ENCODE results near the gene COL2A1. TPM values are rescaled to one million over a fixed set of nuclear protein-coding genes. Genes with fewer than 3 reads are reported as not detected.

The COL2A1 gene
- total RNA-seq, 2 experiments from 2014 or later, result not detected

- Mint-ChIP-seq H3K4me3 (no peak overlapping the region), H3K36me3 (ENCODE audit: low read depth) (no peaks in the 10 kb centered on the region), H3K27me3 (peaks cover 29% of the 10 kb centered on the region), H3K27ac (no peak overlapping the region), H3K4me1 (ENCODE audit: low read depth) (no peaks in the 10 kb centered on the region), H3K9me3 (no peaks in the 10 kb centered on the region)
- no peak overlapping the region for H3K4me3 ChIP-seq (ENCODE audit: low read length)
- ChIA-PET CTCF (no interaction called here), POLR2A (no interaction called here)
- H3K4me1 ChIP-seq (ENCODE audit: insufficient read depth, low read length), result no peaks in the 10 kb centered on the region
- intact Hi-C loops (cut with DNase I, micrococcal nuclease), result no loop called here
- H3K36me3 ChIP-seq (ENCODE audit: insufficient read depth, low read length), result no peaks in the 10 kb centered on the region
- peaks cover 9 to 17% of the 10 kb centered on the region in 2 experiments for H3K27me3 ChIP-seq (ENCODE audit: control insufficient read depth in 1 of 2, insufficient read depth in 2 of 2, low read length in 2 of 2)
- no peak for DNase-seq
- no peak for ATAC-seq (ENCODE audit: poor library complexity)
- no peaks in the 10 kb centered on the region for H3K9me3 ChIP-seq (ENCODE audit: control insufficient read depth in 1 of 2, insufficient read depth in 1 of 2, low read length in 2 of 2)
- TF ChIP-seq, protein P1, sequence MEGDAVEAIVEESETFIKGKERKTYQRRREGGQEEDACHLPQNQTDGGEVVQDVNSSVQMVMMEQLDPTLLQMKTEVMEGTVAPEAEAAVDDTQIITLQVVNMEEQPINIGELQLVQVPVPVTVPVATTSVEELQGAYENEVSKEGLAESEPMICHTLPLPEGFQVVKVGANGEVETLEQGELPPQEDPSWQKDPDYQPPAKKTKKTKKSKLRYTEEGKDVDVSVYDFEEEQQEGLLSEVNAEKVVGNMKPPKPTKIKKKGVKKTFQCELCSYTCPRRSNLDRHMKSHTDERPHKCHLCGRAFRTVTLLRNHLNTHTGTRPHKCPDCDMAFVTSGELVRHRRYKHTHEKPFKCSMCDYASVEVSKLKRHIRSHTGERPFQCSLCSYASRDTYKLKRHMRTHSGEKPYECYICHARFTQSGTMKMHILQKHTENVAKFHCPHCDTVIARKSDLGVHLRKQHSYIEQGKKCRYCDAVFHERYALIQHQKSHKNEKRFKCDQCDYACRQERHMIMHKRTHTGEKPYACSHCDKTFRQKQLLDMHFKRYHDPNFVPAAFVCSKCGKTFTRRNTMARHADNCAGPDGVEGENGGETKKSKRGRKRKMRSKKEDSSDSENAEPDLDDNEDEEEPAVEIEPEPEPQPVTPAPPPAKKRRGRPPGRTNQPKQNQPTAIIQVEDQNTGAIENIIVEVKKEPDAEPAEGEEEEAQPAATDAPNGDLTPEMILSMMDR (IDR thresholded peaks at IDR 0.05), result no peak
- no peak overlapping the region for H3K27ac ChIP-seq (ENCODE audit: low read depth in 1 of 2, low read length in 2 of 2)
Observed at GRCh38 chr12:48022676-48023385, 18.6 kb upstream of the COL2A1 start.

DNA sequence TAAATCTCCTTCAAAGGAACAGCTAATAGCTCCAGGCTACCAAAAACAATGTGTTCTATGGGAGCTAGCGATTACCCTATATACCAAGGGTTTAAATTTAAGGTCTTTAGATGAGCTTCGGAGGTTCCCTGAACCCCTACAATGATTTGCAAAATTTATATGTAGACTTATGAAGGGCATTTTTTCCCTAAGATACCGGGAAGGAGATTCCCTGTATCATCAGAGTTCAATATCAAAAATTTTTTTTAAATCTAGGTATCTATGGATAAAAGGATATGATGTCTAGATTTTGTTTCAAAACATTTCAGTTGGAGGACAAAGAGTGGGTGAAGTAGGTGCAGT is 17.9 kb upstream of the COL2A1 start:
- ChIA-PET POLR2A (no interaction called here), CTCF (no interaction called here)
- H3K4me3 ChIP-seq (ENCODE audit: low read length), result no peak overlapping the region
- no peak overlapping the region for H3K4me3 Mint-ChIP-seq
- H3K9me3 Mint-ChIP-seq, result no peaks in the 10 kb centered on the region
- H3K9me3 ChIP-seq (ENCODE audit: control insufficient read depth in 1 of 2, insufficient read depth in 1 of 2, low read length in 2 of 2), result no peaks in the 10 kb centered on the region
- no peak for ATAC-seq (ENCODE audit: poor library complexity)
- no peaks in the 10 kb centered on the region for H3K36me3 Mint-ChIP-seq (ENCODE audit: low read depth)
- TF ChIP-seq, protein P1 (IDR thresholded peaks at IDR 0.05), result no peak
- peaks cover 5 to 17% of the 10 kb centered on the region in 2 experiments for H3K27me3 ChIP-seq (ENCODE audit: control insufficient read depth in 1 of 2, insufficient read depth in 2 of 2, low read length in 2 of 2)
- H3K4me1 ChIP-seq (ENCODE audit: insufficient read depth, low read length), result no peaks in the 10 kb centered on the region
- no peak for DNase-seq
- intact Hi-C loops (cut with DNase I, micrococcal nuclease), result no loop called here
- no peaks in the 10 kb centered on the region for H3K36me3 ChIP-seq (ENCODE audit: insufficient read depth, low read length)
- peaks cover 29% of the 10 kb centered on the region for H3K27me3 Mint-ChIP-seq
- H3K4me1 Mint-ChIP-seq (ENCODE audit: low read depth), result no peaks in the 10 kb centered on the region
- no peak overlapping the region for H3K27ac ChIP-seq (ENCODE audit: low read depth in 1 of 2, low read length in 2 of 2)
- no peak overlapping the region for H3K27ac Mint-ChIP-seq

- DNase-seq (no peak), ATAC-seq (ENCODE audit: poor library complexity) (no peak)
- Histone ChIP-seq H3K4me1 (ENCODE audit: insufficient read depth, low read length) (no peaks in the 10 kb centered on the region), H3K9me3 (ENCODE audit: control insufficient read depth in 1 of 2, insufficient read depth in 1 of 2, low read length in 2 of 2) (no peaks in the 10 kb centered on the region), H3K36me3 (ENCODE audit: insufficient read depth, low read length) (no peaks in the 10 kb centered on the region), H3K4me3 (ENCODE audit: low read length) (no peak overlapping the region), H3K27ac (ENCODE audit: low read depth in 1 of 2, low read length in 2 of 2) (no peak overlapping the region), H3K27me3 (ENCODE audit: control insufficient read depth in 1 of 2, insufficient read depth in 2 of 2, low read length in 2 of 2) (peaks cover 5 to 17% of the 10 kb centered on the region in 2 experiments)
- Mint-ChIP-seq H3K4me3 (no peak overlapping the region), H3K4me1 (ENCODE audit: low read depth) (no peaks in the 10 kb centered on the region), H3K36me3 (ENCODE audit: low read depth) (no peaks in the 10 kb centered on the region), H3K27me3 (peaks cover 29% of the 10 kb centered on the region), H3K27ac (no peak overlapping the region), H3K9me3 (no peaks in the 10 kb centered on the region)
- CTCF ChIA-PET, result interaction anchor here (0.7 kb wide), 1 partner anchor 63 kb away, joined by 3 read pairs; no protein-coding TSS in a partner anchor
- intact Hi-C loops (cut with DNase I, micrococcal nuclease), result no loop called here
- POLR2A ChIA-PET, result no interaction called here
- TF ChIP-seq, protein P1 (IDR thresholded peaks at IDR 0.05), result no peak
Observed at GRCh38 chr12:48021485-48022179, 17.4 kb upstream of the COL2A1 start.
